NCI-H748 (cell line): ENCODE data around the gene BTBD9.

Experiments used
- DNase-seq: peaks from one replicate; lab custom pipeline; 2025; ENCODE audit not compliant: unreplicated experiment; lab: John Stamatoyannopoulos, UW

BTBD9 gene

GRCh38 chr6:38310061-38310460 is 329.7 kb downstream of the BTBD9 start:
- DNase-seq: no peak

- no peak for DNase-seq
These were observed 332.0 kb downstream of the BTBD9 start for GRCh38 chr6:38307740-38308139.

- DNase-seq: no peak
These were observed 332.8 kb downstream of the BTBD9 start for GRCh38 chr6:38306931-38307330.

GRCh38 chr6:38305995-38306681 is 333.6 kb downstream of the BTBD9 start:
- no peak for DNase-seq

- no peak for DNase-seq
These were observed 336.9 kb downstream of the BTBD9 start for GRCh38 chr6:38302838-38303237.

GRCh38 chr6:38302081-38302480 is 337.6 kb downstream of the BTBD9 start:
- no peak for DNase-seq

GRCh38 chr6:38290133-38290799 is 349.5 kb downstream of the BTBD9 start:
- DNase-seq: no peak

GRCh38 chr6:38287487-38287886 is 352.2 kb downstream of the BTBD9 start:
- DNase-seq: no peak

- no peak for DNase-seq
These were observed 354.8 kb downstream of the BTBD9 start for GRCh38 chr6:38284802-38285394.

GRCh38 chr6:38283734-38284362 is 355.9 kb downstream of the BTBD9 start:
- no peak for DNase-seq

- DNase-seq: no peak
These were observed 356.8 kb downstream of the BTBD9 start for GRCh38 chr6:38282911-38283310.

GRCh38 chr6:38281126-38281525 is 358.6 kb downstream of the BTBD9 start:
- DNase-seq: no peak

GRCh38 chr6:38279963-38280588 is 359.7 kb downstream of the BTBD9 start:
- DNase-seq: no peak

GRCh38 chr6:38279423-38279822 is 360.3 kb downstream of the BTBD9 start:
- DNase-seq: no peak

GRCh38 chr6:38273325-38273724 is 366.4 kb downstream of the BTBD9 start:
- DNase-seq: no peak

- DNase-seq: no peak
These were observed 367.5 kb downstream of the BTBD9 start for GRCh38 chr6:38272222-38272621.

- DNase-seq: no peak
These were observed 368.6 kb downstream of the BTBD9 start for GRCh38 chr6:38271081-38271480.

- DNase-seq: no peak
These were observed 369.4 kb downstream of the BTBD9 start for GRCh38 chr6:38270367-38270766.

GRCh38 chr6:38269461-38270172 is 370.1 kb downstream of the BTBD9 start:
- DNase-seq: no peak

- DNase-seq: no peak
These were observed 371.4 kb downstream of the BTBD9 start for GRCh38 chr6:38268342-38268741.

- DNase-seq: no peak
These were observed 372.8 kb downstream of the BTBD9 start for GRCh38 chr6:38266921-38267354.
